OCI-LY3 (cell line): Measurements from ENCODE around the gene GPLD1.
"Not testable (repeated sequence)": the region's sequence is repeated elsewhere in the genome, so short reads cannot be mapped to it uniquely, and the experiment has no call there.

Experiments
- H2AFZ ChIP-seq: fragments of 200-600, 300-600 bp; shearing (Covaris generic); 2 replicates; pipeline ENCODE4 v1.6.0; 2014; ENCODE audit warnings: antibody characterized with exemption, low read depth, low read length
- H3K27ac ChIP-seq: fragments of 200-600, 300-600 bp; sonication (generic); 2 replicates; pipeline ENCODE4 v1.5.1; 2014; ENCODE audit warnings: mild to moderate bottlenecking, low read length, moderate library complexity, mixed read lengths
- H3K27me3 ChIP-seq: fragments of 200-600, 300-600 bp; sonication (generic); 2 replicates; pipeline ENCODE4 v1.6.1; 2014; ENCODE audit warnings: low read depth, low read length, mixed read lengths
- H3K36me3 ChIP-seq: fragments of 200-600, 300-600 bp; sonication (generic); replicated peaks from 2 replicates; pipeline ENCODE3; 2014; ENCODE audit warnings: low read depth, low read length, mixed read lengths
- H3K4me1 ChIP-seq: fragments of 300-600, 200-600 bp; sonication (generic); 2 replicates; pipeline ENCODE4 v1.6.1; 2014; ENCODE audit warnings: low read length, mixed read lengths
- H3K4me2 ChIP-seq: fragments of 200-600, 300-600 bp; sonication (generic); 2 replicates; pipeline ENCODE4 v1.6.1; 2014; ENCODE audit warnings: low read length, mixed read lengths
- H3K4me3 ChIP-seq: fragments of 300-600, 200-600 bp; sonication (generic); 2 replicates; pipeline ENCODE4 v1.5.1; 2014; ENCODE audit warnings: antibody characterized with exemption, mild to moderate bottlenecking, low read length, moderate library complexity
- H3K79me2 ChIP-seq: fragments of 300-600, 200-600 bp; shearing (Covaris generic); 2 replicates; pipeline ENCODE4 v1.6.1; 2014; ENCODE audit warnings: mild to moderate bottlenecking, low read length, mixed read lengths
- H3K9ac ChIP-seq: fragments of 300-600, 200-600 bp; shearing (Covaris generic); 2 replicates; pipeline ENCODE4 v1.6.0; 2014; ENCODE audit warnings: mild to moderate bottlenecking, low read length, moderate library complexity
- H3K9me3 ChIP-seq: fragments of 200-600, 300-600 bp; shearing (Covaris generic); 2 replicates; pipeline ENCODE4 v1.6.1; 2014; ENCODE audit warnings: low read length, mixed read lengths; ENCODE audit not compliant: insufficient read depth
- H4K20me1 ChIP-seq: fragments of 200-600, 300-600 bp; sonication (generic); 2 replicates; pipeline ENCODE4 v1.6.1; 2016; ENCODE audit warnings: low read length, mixed read lengths; ENCODE audit not compliant: insufficient read depth
- CTCF ChIP-seq: fragments of 200-600, 300-600 bp; sonication (generic); IDR thresholded peaks from 2 replicates; pipeline ENCODE4 v1.5.1; 2014; ENCODE audit warnings: antibody characterized with exemption, low read length, low read depth
- EZH2phosphoT487 ChIP-seq: fragments of 200-600 bp; shearing (Covaris generic); IDR thresholded peaks from 2 replicates; pipeline ENCODE4 v1.6.1; 2018; ENCODE audit warnings: antibody characterized with exemption, mixed run types, low read depth

The GPLD1 gene

GRCh38 chr6:24402697-24403500, 86.5 kb downstream of the GPLD1 start, which contains the start of gene MRS2:
MRS2 (plus strand) TSS chr6:24402936; CDS start chr6:24403047, 111 bp downstream.
- peaks cover 28% of the 10 kb centered on the region for H3K79me2 ChIP-seq

GRCh38 chr6:24401458-24401857, 87.9 kb downstream of the GPLD1 start:
- TF ChIP-seq CTCF (no peak), EZH2phosphoT487 (no peak)
- peaks cover 4% of the 10 kb centered on the region for H4K20me1 ChIP-seq
- H3K9me3 ChIP-seq: no peaks in the 10 kb centered on the region
- peaks cover 5% of the 10 kb centered on the region for H3K36me3 ChIP-seq
- H2AFZ ChIP-seq: no peak overlapping the region
- H3K4me2 ChIP-seq: no peak overlapping the region
- H3K4me1 ChIP-seq: peaks cover 24% of the 10 kb centered on the region
- no peak overlapping the region for H3K9ac ChIP-seq
- no peaks in the 10 kb centered on the region for H3K27me3 ChIP-seq
- H3K79me2 ChIP-seq: peaks cover 28% of the 10 kb centered on the region
- no peak overlapping the region for H3K4me3 ChIP-seq
- no peak overlapping the region for H3K27ac ChIP-seq

More at GRCh38 chr6:24402697-24403500, 86.5 kb downstream of the GPLD1 start, which contains the start of gene MRS2:
- peak within 1 kb of the TSS; percentile 94 for H3K4me2 ChIP-seq
- H3K4me3 ChIP-seq: peak within 1 kb of the TSS; percentile 98
- peaks cover 4% of the 10 kb centered on the region for H4K20me1 ChIP-seq
- no peaks in the 10 kb centered on the region for H3K9me3 ChIP-seq
- H3K4me1 ChIP-seq: peaks cover 26% of the 10 kb centered on the region
- peaks cover 8% of the 10 kb centered on the region for H3K36me3 ChIP-seq
- H3K27ac ChIP-seq: no peak within 1 kb of the TSS
- peak within 1 kb of the TSS; percentile 86 for H2AFZ ChIP-seq
- H3K27me3 ChIP-seq: no peaks in the 10 kb centered on the region
- TF ChIP-seq EZH2phosphoT487 (no peak), CTCF (no peak)
- H3K9ac ChIP-seq: peak within 1 kb of the TSS; percentile 76

GRCh38 chr6:24400045-24401039, 89.0 kb downstream of the GPLD1 start:
- not testable (repeated sequence) for H3K4me3 ChIP-seq, H4K20me1 ChIP-seq, H3K36me3 ChIP-seq, H3K9ac ChIP-seq, H3K27me3 ChIP-seq, H3K27ac ChIP-seq, H3K9me3 ChIP-seq
- H3K4me2 ChIP-seq: peak overlapping the region; percentile 37
- peaks cover 24% of the 10 kb centered on the region for H3K4me1 ChIP-seq
- H2AFZ ChIP-seq: 0 out of 2 replicates have a peak overlapping the region, but pooled peaks have one; percentile 39
- peaks cover 28% of the 10 kb centered on the region for H3K79me2 ChIP-seq

DNA sequence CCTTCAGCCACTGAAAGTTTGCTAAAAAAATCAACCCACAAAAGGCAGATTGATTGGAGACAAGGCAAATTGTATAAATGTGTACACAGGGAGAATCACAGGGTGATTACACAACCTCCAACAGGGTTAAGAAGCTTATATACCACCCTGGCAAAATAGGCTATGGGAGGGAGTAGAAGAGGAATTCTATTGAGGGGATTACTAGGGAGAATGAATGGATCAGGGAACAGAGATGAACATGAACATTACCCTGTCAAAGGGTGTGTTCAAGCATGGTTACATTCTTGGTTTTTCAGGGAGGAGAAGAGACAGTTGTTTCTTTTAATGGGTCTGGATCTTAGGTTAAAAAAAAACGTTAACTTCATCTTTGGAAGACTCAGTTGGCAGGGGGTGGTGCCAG, 91.7 kb downstream of the GPLD1 start:
- no peak for TF ChIP-seq CTCF
- TF ChIP-seq EZH2phosphoT487: no peak

More for the DNA sequence above, 91.7 kb downstream of the GPLD1 start:
- Histone ChIP-seq H3K9ac (no peak overlapping the region), H3K27ac (no peak overlapping the region), H3K27me3 (no peaks in the 10 kb centered on the region), H3K36me3 (no peaks in the 10 kb centered on the region), H4K20me1 (no peaks in the 10 kb centered on the region), H3K4me2 (no peak overlapping the region), H3K4me3 (no peak overlapping the region), H2AFZ (no peak overlapping the region), H3K9me3 (no peaks in the 10 kb centered on the region), H3K79me2 (peaks cover 2% of the 10 kb centered on the region; the same call in 1 of the 2 replicates), H3K4me1 (peaks cover 12% of the 10 kb centered on the region)
